GM12878 (cell line): ENCODE measurements around the gene KAZN. TPM values are rescaled to one million over a fixed set of nuclear protein-coding genes. Genes with fewer than 3 reads are reported as not detected.

Experiments
- ATAC-seq: fragments of 200-7000 bp; cut with Tn5 transposase; 3 replicates; pipeline ENCODE4 v1.9.1; 2020; ENCODE audit warnings: mild to moderate bottlenecking, moderate library complexity
- BruUV-seq: library from RNA; stranded (reverse); fragments of 400-500 nt; replicated peaks from 2 replicates; lab custom pipeline; 2021; lab: Mats Ljungman, UMichigan
- CTCF ChIA-PET: fragments of 300-600 bp; sonication (Branson Sonifier 250); formaldehyde crosslinking; extraction: SDS; loops from one replicate; lab custom pipeline; 2021; ENCODE audit warnings: inconsistent platforms; lab: Yijun Ruan, JAX
- POLR2A ChIA-PET: fragments of 350-600 bp; formaldehyde crosslinking; extraction: SDS; loops from one replicate; lab custom pipeline; 2021; ENCODE audit warnings: inconsistent platforms; lab: Charles Lee
- RAD21 ChIA-PET: fragments of 300-600 bp; sonication (Branson Sonifier 250); formaldehyde crosslinking; loops from one replicate; lab custom pipeline; 2023; ENCODE audit warnings: antibody characterized with exemption; ENCODE audit not compliant: unreplicated experiment; lab: Charles Lee
- SMC1A ChIA-PET: fragments of 300-600 bp; sonication (Branson Sonifier 250); formaldehyde crosslinking; loops from one replicate; lab custom pipeline; 2023; ENCODE audit not compliant: unreplicated experiment, uncharacterized antibody; lab: Charles Lee
- DNase-seq: peaks from one replicate; pipeline ENCODE4 v3.0.0-alpha.2; 2011; ENCODE audit warnings: low read depth, low spot score
- FAIRE-seq: peaks from 3 replicates; lab custom pipeline; 2011; peaks lifted over from hg19 to GRCh38; lab: Jason Lieb, UNC
- H2AFZ ChIP-seq: 2 replicates; pipeline ENCODE4 v1.6.0; 2011; ENCODE audit warnings: low read depth, low read length, control low read depth; ENCODE audit not compliant: control insufficient read depth
- H3K27ac ChIP-seq: 2 replicates; pipeline ENCODE4 v1.5.1; 2011; ENCODE audit warnings: control low read depth; ENCODE audit not compliant: control insufficient read depth, insufficient read depth
- H3K27me3 ChIP-seq, 2 experiments: replicated peaks in 1 of 2; 2 replicates each; pipeline versions ENCODE4 v1.6.0 to v1.6.1; 2011; ENCODE audit warnings: low read length in 1 of 2; ENCODE audit not compliant: control insufficient read depth in 2 of 2, insufficient read depth in 2 of 2
- H3K36me3 ChIP-seq, 2 experiments: 2 replicates each; pipeline ENCODE4 v1.5.1; 2011; ENCODE audit warnings: low read length in 1 of 2; ENCODE audit not compliant: control insufficient read depth in 2 of 2, insufficient read depth in 2 of 2
- H3K4me1 ChIP-seq: 2 replicates; pipeline ENCODE4 v1.6.1; 2011; ENCODE audit warnings: mild to moderate bottlenecking, low read length, moderate library complexity, mixed read lengths; ENCODE audit not compliant: control insufficient read depth, insufficient read depth
- H3K4me2 ChIP-seq: 2 replicates; pipeline ENCODE4 v1.6.0; 2011; ENCODE audit warnings: control low read depth; ENCODE audit not compliant: control insufficient read depth, insufficient read depth
- H3K4me3 ChIP-seq: fragments of 200-600 bp; sonication (generic); 2 replicates; pipeline ENCODE4 v1.5.1; 2016
- H3K79me2 ChIP-seq: 2 replicates; pipeline ENCODE4 v1.6.0; 2011; ENCODE audit warnings: low read length; ENCODE audit not compliant: control insufficient read depth, insufficient read depth
- H3K9ac ChIP-seq: 2 replicates; pipeline ENCODE4 v1.8.0; 2011; ENCODE audit warnings: low read length, control low read depth, mixed read lengths; ENCODE audit not compliant: control insufficient read depth, insufficient read depth
- H3K9me3 ChIP-seq: replicated peaks from 3 replicates; pipeline ENCODE4 v1.5.1; 2011; ENCODE audit warnings: mild to moderate bottlenecking, low read length; ENCODE audit not compliant: control insufficient read depth, insufficient read depth
- H4K20me1 ChIP-seq: 2 replicates; pipeline ENCODE4 v1.6.0; 2011; ENCODE audit not compliant: control insufficient read depth, insufficient read depth
- CBX3 ChIP-seq: fragments of 200-600 bp; sonication (generic); IDR thresholded peaks from 2 replicates; pipeline ENCODE4 v1.6.1; 2016; ENCODE audit warnings: low read depth, borderline replicate concordance
- E2F4 ChIP-seq: IDR thresholded peaks from 2 replicates; pipeline ENCODE4 v1.6.1; 2012; ENCODE audit warnings: low read depth, low read length, improper control_type of control experiment
- EP300 ChIP-seq, 2 experiments: fragments of 150-350 bp in 1 of 2; IDR thresholded peaks; 2 replicates each; pipeline ENCODE4 v1.6.1; 2011 to 2012; ENCODE audit warnings: low read depth in 2 of 2, low read length in 2 of 2, borderline replicate concordance in 1 of 2, improper control_type of control experiment in 1 of 2, inconsistent platforms in 1 of 2; ENCODE audit not compliant: control insufficient read depth in 1 of 2
- EZH2 ChIP-seq: IDR thresholded peaks from 2 replicates; pipeline ENCODE4 v1.6.1; 2012; ENCODE audit warnings: low read depth, mild to moderate bottlenecking, control low read depth, inconsistent platforms, low read length, borderline replicate concordance; ENCODE audit not compliant: control insufficient read depth
- FOS ChIP-seq: IDR thresholded peaks from 3 replicates; pipeline ENCODE4 v1.6.1; 2011; ENCODE audit warnings: borderline replicate concordance; ENCODE audit not compliant: insufficient read length; ENCODE audit errors: extremely low read depth
- NKRF ChIP-seq: fragments of 450-650 bp; conservative IDR thresholded peaks from 2 replicates; pipeline ENCODE4 v1.6.1; 2017; ENCODE audit warnings: mild to moderate bottlenecking, moderate library complexity
- POLR2AphosphoS5 ChIP-seq: IDR thresholded peaks from 2 replicates; pipeline ENCODE4 v1.6.1; 2011; ENCODE audit warnings: mild to moderate bottlenecking, low read length, inconsistent platforms
- SUPT20H ChIP-seq: IDR thresholded peaks from 2 replicates; pipeline ENCODE4 v1.6.1; 2011; ENCODE audit warnings: low read depth, mild to moderate bottlenecking, low read length, moderate library complexity, borderline replicate concordance; ENCODE audit not compliant: control insufficient read depth
- TBL1XR1 ChIP-seq: IDR thresholded peaks from 2 replicates; pipeline ENCODE4 v1.6.1; 2012; ENCODE audit warnings: low read depth, low read length, improper control_type of control experiment
- TCF12 ChIP-seq: IDR thresholded peaks from 2 replicates; pipeline ENCODE4 v1.6.1; 2011; ENCODE audit warnings: low read depth, mild to moderate bottlenecking, low read length
- YY1 ChIP-seq: IDR thresholded peaks from 2 replicates; pipeline ENCODE4 v1.6.1; 2011; ENCODE audit warnings: low read depth, mild to moderate bottlenecking, low read length
- WGBS: methylation state at CpG from one replicate; pipeline ENCODE4 v1.1.6; 2016; ENCODE audit warnings: low lambda C conversion rate; ENCODE audit not compliant: insufficient replicate concordance, insufficient coverage; ENCODE audit errors: missing lambda C conversion rate; 5-methylcytosine and 5-hydroxymethylcytosine counted together
- in situ Hi-C: fragments of 300-500 bp; cut with MboI; formaldehyde crosslinking; loops from 9 replicates; pipeline ENCODE4 v1.14.3; 2018; ENCODE audit warnings: mixed read lengths
- intact Hi-C: fragments of 100-400 bp; cut with micrococcal nuclease; formaldehyde crosslinking; loops from one replicate; pipeline ENCODE4 v1.14.2; 2022; ENCODE audit not compliant: unreplicated experiment
- polyA plus RNA-seq, 11 experiments: library from polyadenylated mRNA; depleted of rRNA in 4 of 11; unstranded in 6 of 11; stranded (reverse) in 5 of 11; fragments of >200 nt; fragmentation: Nextera tagmentation in 4 of 11; fragmentation: Illumina TruSeq in 1 of 11; extraction: Ambion mirVana in 4 of 11; extraction: Trizol in 1 of 11; gene quantifications; 1 replicate in 1 of 11; 2 replicates in 10 of 11; pipeline versions ENCODE4 v1.2.1 to v1.2.3, GENCODE V29; 2011 to 2016; ENCODE audit warnings: inconsistent platforms in 2 of 11, missing spikeins in 2 of 11, low read depth in 1 of 11
- total RNA-seq, 4 experiments: library from RNA; depleted of rRNA in 3 of 4; stranded (reverse); fragments of >200 nt in 3 of 4; fragmentation: Illumina TruSeq in 1 of 4; extraction: Trizol in 1 of 4; gene quantifications; 2 replicates each; pipeline versions ENCODE4 v1.2.1 to v1.2.3, GENCODE V29; 2013 to 2021
- TF ChIP-seq, protein P1 (sequence below): fragments of 450-650 bp; IDR thresholded peaks from 2 replicates; pipeline ENCODE4 v1.6.1; 2016; ENCODE audit warnings: mild to moderate bottlenecking, moderate library complexity, borderline replicate concordance
- TF ChIP-seq, protein P2 (sequence below): fragments of 450-650 bp; IDR thresholded peaks from 2 replicates; pipeline ENCODE4 v1.6.1; 2017; ENCODE audit warnings: mild to moderate bottlenecking, low read depth, inconsistent platforms; ENCODE audit not compliant: poor library complexity, severe bottlenecking

KAZN gene
- total and polyA plus RNA-seq, 10 of the 15 experiments (the other 5 are each of a cell fraction or from before 2014, with no cell fraction given) = 0.72 to 4.0 (median 1.2) TPM

DNA sequence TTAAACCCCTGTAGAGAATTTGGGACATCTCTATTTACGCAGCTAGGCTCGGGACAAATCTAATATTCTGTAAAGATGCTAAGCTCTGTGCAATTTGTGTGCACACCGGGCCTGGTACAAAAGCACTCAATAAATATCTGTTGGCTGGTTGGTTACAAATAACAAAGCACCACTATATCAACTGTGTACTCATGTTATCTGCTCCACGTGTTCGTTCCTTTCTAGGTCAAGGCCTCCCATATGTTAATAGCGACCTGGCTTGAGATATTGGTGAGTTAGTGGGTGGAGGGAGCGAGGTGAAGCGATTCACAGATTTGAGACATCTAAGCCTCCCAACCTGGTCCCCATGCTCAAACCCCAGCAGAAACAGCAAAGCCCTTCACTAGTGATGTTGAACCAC, 47.1 kb upstream of the KAZN start:
- no TSS peak for BruUV-seq
- H3K4me2 ChIP-seq = no peak overlapping the region
- ATAC-seq = no peak
- TF ChIP-seq EZH2 = no peak
- TF ChIP-seq TBL1XR1 = no peak
- TF ChIP-seq CBX3 = no peak
- TF ChIP-seq, protein P1, sequence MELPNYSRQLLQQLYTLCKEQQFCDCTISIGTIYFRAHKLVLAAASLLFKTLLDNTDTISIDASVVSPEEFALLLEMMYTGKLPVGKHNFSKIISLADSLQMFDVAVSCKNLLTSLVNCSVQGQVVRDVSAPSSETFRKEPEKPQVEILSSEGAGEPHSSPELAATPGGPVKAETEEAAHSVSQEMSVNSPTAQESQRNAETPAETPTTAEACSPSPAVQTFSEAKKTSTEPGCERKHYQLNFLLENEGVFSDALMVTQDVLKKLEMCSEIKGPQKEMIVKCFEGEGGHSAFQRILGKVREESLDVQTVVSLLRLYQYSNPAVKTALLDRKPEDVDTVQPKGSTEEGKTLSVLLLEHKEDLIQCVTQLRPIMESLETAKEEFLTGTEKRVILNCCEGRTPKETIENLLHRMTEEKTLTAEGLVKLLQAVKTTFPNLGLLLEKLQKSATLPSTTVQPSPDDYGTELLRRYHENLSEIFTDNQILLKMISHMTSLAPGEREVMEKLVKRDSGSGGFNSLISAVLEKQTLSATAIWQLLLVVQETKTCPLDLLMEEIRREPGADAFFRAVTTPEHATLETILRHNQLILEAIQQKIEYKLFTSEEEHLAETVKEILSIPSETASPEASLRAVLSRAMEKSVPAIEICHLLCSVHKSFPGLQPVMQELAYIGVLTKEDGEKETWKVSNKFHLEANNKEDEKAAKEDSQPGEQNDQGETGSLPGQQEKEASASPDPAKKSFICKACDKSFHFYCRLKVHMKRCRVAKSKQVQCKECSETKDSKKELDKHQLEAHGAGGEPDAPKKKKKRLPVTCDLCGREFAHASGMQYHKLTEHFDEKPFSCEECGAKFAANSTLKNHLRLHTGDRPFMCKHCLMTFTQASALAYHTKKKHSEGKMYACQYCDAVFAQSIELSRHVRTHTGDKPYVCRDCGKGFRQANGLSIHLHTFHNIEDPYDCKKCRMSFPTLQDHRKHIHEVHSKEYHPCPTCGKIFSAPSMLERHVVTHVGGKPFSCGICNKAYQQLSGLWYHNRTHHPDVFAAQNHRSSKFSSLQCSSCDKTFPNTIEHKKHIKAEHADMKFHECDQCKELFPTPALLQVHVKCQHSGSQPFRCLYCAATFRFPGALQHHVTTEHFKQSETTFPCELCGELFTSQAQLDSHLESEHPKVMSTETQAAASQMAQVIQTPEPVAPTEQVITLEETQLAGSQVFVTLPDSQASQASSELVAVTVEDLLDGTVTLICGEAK = no peak
- TF ChIP-seq SUPT20H = no peak
- no peak for TF ChIP-seq YY1
- TF ChIP-seq FOS = no peak
- TF ChIP-seq, protein P2, sequence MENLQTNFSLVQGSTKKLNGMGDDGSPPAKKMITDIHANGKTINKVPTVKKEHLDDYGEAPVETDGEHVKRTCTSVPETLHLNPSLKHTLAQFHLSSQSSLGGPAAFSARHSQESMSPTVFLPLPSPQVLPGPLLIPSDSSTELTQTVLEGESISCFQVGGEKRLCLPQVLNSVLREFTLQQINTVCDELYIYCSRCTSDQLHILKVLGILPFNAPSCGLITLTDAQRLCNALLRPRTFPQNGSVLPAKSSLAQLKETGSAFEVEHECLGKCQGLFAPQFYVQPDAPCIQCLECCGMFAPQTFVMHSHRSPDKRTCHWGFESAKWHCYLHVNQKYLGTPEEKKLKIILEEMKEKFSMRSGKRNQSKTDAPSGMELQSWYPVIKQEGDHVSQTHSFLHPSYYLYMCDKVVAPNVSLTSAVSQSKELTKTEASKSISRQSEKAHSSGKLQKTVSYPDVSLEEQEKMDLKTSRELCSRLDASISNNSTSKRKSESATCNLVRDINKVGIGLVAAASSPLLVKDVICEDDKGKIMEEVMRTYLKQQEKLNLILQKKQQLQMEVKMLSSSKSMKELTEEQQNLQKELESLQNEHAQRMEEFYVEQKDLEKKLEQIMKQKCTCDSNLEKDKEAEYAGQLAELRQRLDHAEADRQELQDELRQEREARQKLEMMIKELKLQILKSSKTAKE = no peak
- TF ChIP-seq EP300 (IDR thresholded peaks at IDR 0.05; ENCODE audit: borderline replicate concordance in 1 of 2, control insufficient read depth in 1 of 2, low read depth in 2 of 2, low read length in 2 of 2) = no peak
- no peak for TF ChIP-seq E2F4
- no peak for TF ChIP-seq NKRF
- no peak for TF ChIP-seq POLR2AphosphoS5
- no peak for TF ChIP-seq TCF12
- no peak overlapping the region for H3K4me3 ChIP-seq
- DNase-seq = no peak
- intact Hi-C loops (no loop called here), in situ Hi-C loops (no loop called here)
- SMC1A ChIA-PET = no interaction called here
- POLR2A ChIA-PET = no interaction called here
- no peaks in the 10 kb centered on the region for H4K20me1 ChIP-seq
- WGBS = 29% methylated on average over 8 of the region's 8 CpGs
- H3K36me3 ChIP-seq = no peaks in the 10 kb centered on the region
- RAD21 ChIA-PET = no interaction called here
- FAIRE-seq = no peak
- H3K27ac ChIP-seq = no peak overlapping the region
- no peak overlapping the region for H2AFZ ChIP-seq
- H3K79me2 ChIP-seq = no peaks in the 10 kb centered on the region
- H3K4me1 ChIP-seq = no peaks in the 10 kb centered on the region
- CTCF ChIA-PET = no interaction called here
- no peak overlapping the region for H3K9ac ChIP-seq
- no peaks in the 10 kb centered on the region for H3K9me3 ChIP-seq
- H3K27me3 ChIP-seq = no peaks in the 10 kb centered on the region
